ENCODE measurements around the gene IL17RB. TPM values are rescaled to one million over a fixed set of nuclear protein-coding genes. Genes with fewer than 3 reads are reported as not detected.

IL17RB gene
- total RNA-seq, 1 donor: under 0.01 TPM

- DNase-seq (ENCODE audit: low read depth in 2 of 3, low spot score in 2 of 3): no peak
Measured at GRCh38 chr3:53811143-53811927, 35.0 kb upstream of the IL17RB start.

GRCh38 chr3:53812434-53812833 is 33.9 kb upstream of the IL17RB start:
- DNase-seq (ENCODE audit: low read depth in 2 of 3, low spot score in 2 of 3): no peak

GRCh38 chr3:53813229-53813628 is 33.1 kb upstream of the IL17RB start:
- no peak for DNase-seq (ENCODE audit: low read depth in 2 of 3, low spot score in 2 of 3)

GRCh38 chr3:53813876-53814275 is 32.5 kb upstream of the IL17RB start:
- no peak for DNase-seq (ENCODE audit: low read depth in 2 of 3, low spot score in 2 of 3)

GRCh38 chr3:53815067-53815466 is 31.3 kb upstream of the IL17RB start:
- DNase-seq (ENCODE audit: low read depth in 2 of 3, low spot score in 2 of 3): no peak

- no peak for DNase-seq (ENCODE audit: low read depth in 2 of 3, low spot score in 2 of 3)
Measured at GRCh38 chr3:53815651-53816050, 30.7 kb upstream of the IL17RB start.

- no peak for DNase-seq (ENCODE audit: low read depth in 2 of 3, low spot score in 2 of 3)
Measured at GRCh38 chr3:53816425-53816824, 29.9 kb upstream of the IL17RB start.

GRCh38 chr3:53817211-53817610 is 29.2 kb upstream of the IL17RB start:
- DNase-seq (ENCODE audit: low read depth in 2 of 3, low spot score in 2 of 3): no peak

- no peak for DNase-seq (ENCODE audit: low read depth in 2 of 3, low spot score in 2 of 3)
Measured at GRCh38 chr3:53817809-53818208, 28.6 kb upstream of the IL17RB start.

- DNase-seq (ENCODE audit: low read depth in 2 of 3, low spot score in 2 of 3): no peak
Measured at GRCh38 chr3:53818221-53819162, 27.9 kb upstream of the IL17RB start.

GRCh38 chr3:53819163-53819868 is 27.1 kb upstream of the IL17RB start:
- no peak for DNase-seq (ENCODE audit: low read depth in 2 of 3, low spot score in 2 of 3)

- DNase-seq (ENCODE audit: low read depth in 2 of 3, low spot score in 2 of 3): no peak
Measured at GRCh38 chr3:53820084-53820483, 26.3 kb upstream of the IL17RB start.

- no peak for DNase-seq (ENCODE audit: low read depth in 2 of 3, low spot score in 2 of 3)
Measured at GRCh38 chr3:53820756-53821580, 25.4 kb upstream of the IL17RB start.

GRCh38 chr3:53821631-53822121 is 24.7 kb upstream of the IL17RB start:
- no peak for DNase-seq (ENCODE audit: low read depth in 2 of 3, low spot score in 2 of 3)

GRCh38 chr3:53822331-53822741 is 24.0 kb upstream of the IL17RB start:
- DNase-seq (ENCODE audit: low read depth in 2 of 3, low spot score in 2 of 3): no peak

GRCh38 chr3:53823026-53823955 is 23.1 kb upstream of the IL17RB start:
- DNase-seq (ENCODE audit: low read depth in 2 of 3, low spot score in 2 of 3): no peak

GRCh38 chr3:53823956-53824657 is 22.3 kb upstream of the IL17RB start:
- DNase-seq (ENCODE audit: low read depth in 2 of 3, low spot score in 2 of 3): no peak

GRCh38 chr3:53824795-53825194 is 21.6 kb upstream of the IL17RB start:
- no peak for DNase-seq (ENCODE audit: low read depth in 2 of 3, low spot score in 2 of 3)

Data from hematopoietic multipotent progenitor cell (in vitro differentiated cells).